CD4-positive, alpha-beta T cell (primary cell): ENCODE data around the gene FAM229A. TPM values are rescaled to one million over a fixed set of nuclear protein-coding genes. Genes with fewer than 3 reads are reported as not detected.

ENCODE experiments used
- ATAC-seq: fragments of 200-7000 bp; cut with Tn5 transposase; one replicate; pipeline ENCODE4 v1.10.0; 2022; ENCODE audit warnings: mild to moderate bottlenecking; ENCODE audit not compliant: poor library complexity
- CTCF ChIA-PET: fragments of 350-600 bp; sonication (Branson Sonifier 250); formaldehyde crosslinking; loops from one replicate; lab custom pipeline; 2021; ENCODE audit warnings: antibody characterized with exemption, inconsistent platforms; lab: Charles Lee
- POLR2A ChIA-PET: fragments of 350-600 bp; sonication (Branson Sonifier 250); formaldehyde crosslinking; loops from one replicate; lab custom pipeline; 2021; ENCODE audit warnings: antibody characterized with exemption, inconsistent platforms; lab: Charles Lee
- DNase-seq, 14 experiments: peaks; one replicate each; pipeline ENCODE4 v3.0.0-alpha.2; 2013 to 2020; ENCODE audit warnings: mixed read lengths in 2 of 14
- H3K27ac ChIP-seq, 2 donors: one replicate each; pipeline versions ENCODE4 v1.5.1 to v1.7.0; 2013; ENCODE audit warnings: low read length in 2 of 2, low read depth in 1 of 2, mild to moderate bottlenecking in 1 of 2
- H3K27me3 ChIP-seq, 2 experiments: 1 replicate in 1 of 2; 2 replicates in 1 of 2; pipeline versions ENCODE4 v1.6.1 to v1.7.0; 2013; ENCODE audit warnings: low read length in 2 of 2, control low read depth in 1 of 2, mild to moderate bottlenecking in 1 of 2, moderate library complexity in 1 of 2; ENCODE audit not compliant: insufficient read depth in 2 of 2, control insufficient read depth in 1 of 2
- H3K36me3 ChIP-seq: one replicate; pipeline ENCODE4 v1.6.1; 2013; ENCODE audit warnings: low read length, control low read depth; ENCODE audit not compliant: insufficient read depth
- H3K4me1 ChIP-seq: one replicate; pipeline ENCODE4 v1.6.1; 2013; ENCODE audit warnings: low read length, control low read depth; ENCODE audit not compliant: insufficient read depth
- H3K4me3 ChIP-seq: one replicate; pipeline ENCODE4 v1.5.1; 2013; ENCODE audit warnings: mild to moderate bottlenecking, low read length, moderate library complexity
- H3K9me3 ChIP-seq, 2 experiments: 1 replicate in 1 of 2; 2 replicates in 1 of 2; pipeline versions ENCODE4 v1.6.1 to v1.7.0; 2013; ENCODE audit warnings: low read length in 2 of 2, mild to moderate bottlenecking in 2 of 2, control low read depth in 1 of 2, moderate library complexity in 1 of 2; ENCODE audit not compliant: control insufficient read depth in 1 of 2, insufficient read depth in 1 of 2
- H3K27ac Mint-ChIP-seq: one replicate; pipeline ENCODE4 v1.8.0; 2020; ENCODE audit warnings: mixed read lengths
- H3K27me3 Mint-ChIP-seq: one replicate; pipeline ENCODE4 v1.8.0; 2021; ENCODE audit warnings: mixed read lengths
- H3K36me3 Mint-ChIP-seq: one replicate; pipeline ENCODE4 v1.8.0; 2021; ENCODE audit warnings: low read depth, mixed read lengths
- H3K4me1 Mint-ChIP-seq: one replicate; pipeline ENCODE4 v1.8.0; 2021; ENCODE audit warnings: low read depth, mixed read lengths
- H3K4me3 Mint-ChIP-seq: one replicate; pipeline ENCODE4 v1.8.0; 2020; ENCODE audit warnings: mild to moderate bottlenecking, mixed read lengths
- H3K9me3 Mint-ChIP-seq: one replicate; pipeline ENCODE4 v1.8.0; 2020; ENCODE audit warnings: mixed read lengths
- intact Hi-C, 2 experiments: fragments of 100-400 bp; cut with DNase I in 1 of 2; cut with micrococcal nuclease in 1 of 2; formaldehyde crosslinking; loops; one replicate each; pipeline versions ENCODE4 v1.15.1 to v1.9.0; 2023 to 2025; cut with DNase I, micrococcal nuclease
- total RNA-seq, 174 experiments: library from RNA in 2 of 174; stranded (reverse) in 2 of 174; gene quantifications; one replicate each; pipeline ENCODE4 v1.2.3 and lab custom pipeline; 2021 to 2026
- TF ChIP-seq, protein P1 (sequence below): fragments of 200-600 bp; IDR thresholded peaks from one replicate; pipeline ENCODE4 v1.8.0; 2022; ENCODE audit warnings: antibody characterized with exemption, mild to moderate bottlenecking

The FAM229A gene
- total RNA-seq, 2 experiments from 2014 or later, result 38.0 to 38.6 TPM

- H3K4me1 Mint-ChIP-seq, result peaks cover 15% of the 10 kb centered on the region
- H3K27ac Mint-ChIP-seq, result no peak overlapping the region
- H3K27me3 Mint-ChIP-seq, result no peaks in the 10 kb centered on the region
- H3K9me3 Mint-ChIP-seq, result no peaks in the 10 kb centered on the region
- no peak overlapping the region for H3K27ac ChIP-seq
- DNase-seq (no peak), ATAC-seq (no peak)
- H3K36me3 ChIP-seq, result peaks cover 95% of the 10 kb centered on the region
- H3K4me3 Mint-ChIP-seq, result no peak overlapping the region
- H3K9me3 ChIP-seq, result no peaks in the 10 kb centered on the region
- ChIA-PET POLR2A (interaction anchor here (1.3 to 2.0 kb wide), 2 partner anchors 17 to 56 kb away, joined by 4 to 5 read pairs; partner anchors contain the start of gene BSDC1), CTCF (no interaction called here)
- H3K36me3 Mint-ChIP-seq, result peaks cover 97% of the 10 kb centered on the region
- no peaks in the 10 kb centered on the region for H3K27me3 ChIP-seq
- intact Hi-C loops, result no loop called here
- TF ChIP-seq, protein P1, sequence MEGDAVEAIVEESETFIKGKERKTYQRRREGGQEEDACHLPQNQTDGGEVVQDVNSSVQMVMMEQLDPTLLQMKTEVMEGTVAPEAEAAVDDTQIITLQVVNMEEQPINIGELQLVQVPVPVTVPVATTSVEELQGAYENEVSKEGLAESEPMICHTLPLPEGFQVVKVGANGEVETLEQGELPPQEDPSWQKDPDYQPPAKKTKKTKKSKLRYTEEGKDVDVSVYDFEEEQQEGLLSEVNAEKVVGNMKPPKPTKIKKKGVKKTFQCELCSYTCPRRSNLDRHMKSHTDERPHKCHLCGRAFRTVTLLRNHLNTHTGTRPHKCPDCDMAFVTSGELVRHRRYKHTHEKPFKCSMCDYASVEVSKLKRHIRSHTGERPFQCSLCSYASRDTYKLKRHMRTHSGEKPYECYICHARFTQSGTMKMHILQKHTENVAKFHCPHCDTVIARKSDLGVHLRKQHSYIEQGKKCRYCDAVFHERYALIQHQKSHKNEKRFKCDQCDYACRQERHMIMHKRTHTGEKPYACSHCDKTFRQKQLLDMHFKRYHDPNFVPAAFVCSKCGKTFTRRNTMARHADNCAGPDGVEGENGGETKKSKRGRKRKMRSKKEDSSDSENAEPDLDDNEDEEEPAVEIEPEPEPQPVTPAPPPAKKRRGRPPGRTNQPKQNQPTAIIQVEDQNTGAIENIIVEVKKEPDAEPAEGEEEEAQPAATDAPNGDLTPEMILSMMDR, result no peak
- H3K4me1 ChIP-seq, result peaks cover 2% of the 10 kb centered on the region
- no peak overlapping the region for H3K4me3 ChIP-seq
These were observed 15.4 kb upstream of the FAM229A start for GRCh38 chr1:32377541-32378220.

GRCh38 chr1:32376199-32376598, 13.9 kb upstream of the FAM229A start:
- no peak for ATAC-seq
- ChIA-PET CTCF (no interaction called here), POLR2A (interaction anchor here (2.0 kb wide), 1 partner anchor 18 kb away, joined by 5 read pairs; the partner anchor contains the start of gene BSDC1)
- Mint-ChIP-seq H3K27me3 (no peaks in the 10 kb centered on the region), H3K9me3 (no peaks in the 10 kb centered on the region), H3K4me1 (peaks cover 28% of the 10 kb centered on the region), H3K27ac (no peak overlapping the region), H3K4me3 (no peak overlapping the region), H3K36me3 (peaks cover 99% of the 10 kb centered on the region)
- Histone ChIP-seq H3K27me3 (no peaks in the 10 kb centered on the region), H3K4me3 (no peak overlapping the region), H3K9me3 (no peaks in the 10 kb centered on the region), H3K27ac (no peak overlapping the region), H3K4me1 (peaks cover 15% of the 10 kb centered on the region), H3K36me3 (peaks cover 89% of the 10 kb centered on the region)
- TF ChIP-seq, protein P1, result no peak
- no peak for DNase-seq
- intact Hi-C loops, result no loop called here

DNA sequence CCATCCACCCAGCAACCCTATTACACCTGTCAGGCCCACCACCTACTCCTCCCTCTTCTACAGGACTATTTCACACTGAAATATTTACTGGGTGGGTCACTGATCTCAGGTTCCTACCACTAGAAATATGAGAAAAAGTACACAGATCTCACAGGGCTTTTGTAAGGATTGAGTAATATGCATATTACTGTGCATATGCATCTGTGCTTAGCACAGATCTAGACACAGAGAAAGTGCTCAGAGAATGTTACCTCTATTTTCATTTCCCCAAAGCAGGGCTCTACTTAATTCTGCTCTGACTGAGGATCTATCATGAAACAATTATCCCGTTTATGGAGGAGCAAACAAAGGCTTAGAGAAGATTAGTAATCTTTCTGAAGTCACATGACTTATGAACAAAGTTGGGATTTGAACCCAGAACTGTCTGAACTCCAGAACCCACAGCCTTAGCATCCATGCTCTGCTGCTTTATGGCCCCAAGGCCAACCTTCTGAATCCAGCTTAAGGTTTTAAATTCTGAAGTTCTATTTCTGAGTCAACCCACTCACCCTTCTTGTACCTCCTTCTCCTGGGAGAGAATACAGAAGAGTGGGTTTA, 11.8 kb upstream of the FAM229A start:
- peaks cover 28% of the 10 kb centered on the region for H3K4me1 Mint-ChIP-seq
- peaks cover 15% of the 10 kb centered on the region for H3K4me1 ChIP-seq
- ATAC-seq, result no peak
- intact Hi-C loops, result loop anchor here (2.0 to 5.0 kb wide), 3 partner anchors 37 to 122 kb away; partner anchors contain the start of genes LCK (in 1 of the 2) and MARCKSL1 (in 1 of the 2)
- TF ChIP-seq, protein P1, result no peak
- no peak overlapping the region for H3K4me3 Mint-ChIP-seq
- no peaks in the 10 kb centered on the region for H3K9me3 Mint-ChIP-seq
- H3K9me3 ChIP-seq, result no peaks in the 10 kb centered on the region
- H3K27me3 ChIP-seq, result no peaks in the 10 kb centered on the region
- H3K27ac Mint-ChIP-seq, result no peak overlapping the region
- H3K4me3 ChIP-seq, result no peak overlapping the region
- POLR2A ChIA-PET, result no interaction called here
- H3K36me3 ChIP-seq, result peaks cover 72% of the 10 kb centered on the region
- H3K36me3 Mint-ChIP-seq, result peaks cover 85% of the 10 kb centered on the region
- CTCF ChIA-PET, result interaction anchor here (1.4 kb wide), 1 partner anchor 27 kb away, joined by 3 read pairs; no protein-coding TSS in a partner anchor
- no peaks in the 10 kb centered on the region for H3K27me3 Mint-ChIP-seq
- H3K27ac ChIP-seq, result no peak overlapping the region
- no peak for DNase-seq
